Stimulated activated CD8-positive, alpha-beta memory T cell treated with anti-CD3 and anti-CD28 coated beads, Interleukin-2, amount 100 ng/mL, for 48 hours (primary cell): Measurements from ENCODE around the gene KIFBP.

ENCODE experiments used
- DNase-seq, 2 donors: peaks; one replicate each; pipeline ENCODE4 v3.0.0-alpha.2; 2020; ENCODE audit warnings: low read depth in 2 of 2

KIFBP gene

DNA sequence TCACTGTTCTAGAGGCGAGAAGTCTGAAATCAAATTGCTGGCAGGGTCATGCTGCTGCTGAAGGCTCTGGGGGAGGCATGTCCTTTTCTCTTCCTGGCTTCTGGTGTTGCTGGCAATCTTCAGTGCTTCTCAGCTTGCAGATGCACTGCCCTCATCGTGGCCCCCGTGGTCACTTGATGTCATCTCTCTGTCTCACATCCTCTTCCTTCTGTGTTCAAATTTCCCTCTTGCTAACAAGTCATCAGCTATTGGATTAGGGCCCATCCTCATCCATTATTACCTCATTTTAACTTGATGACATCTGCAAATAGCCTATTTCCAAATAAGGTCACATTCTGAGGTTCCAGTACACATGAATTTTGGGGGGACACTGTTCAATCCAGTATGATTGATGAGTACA is 62.7 kb downstream of the KIFBP start:
- no peak for DNase-seq

DNA sequence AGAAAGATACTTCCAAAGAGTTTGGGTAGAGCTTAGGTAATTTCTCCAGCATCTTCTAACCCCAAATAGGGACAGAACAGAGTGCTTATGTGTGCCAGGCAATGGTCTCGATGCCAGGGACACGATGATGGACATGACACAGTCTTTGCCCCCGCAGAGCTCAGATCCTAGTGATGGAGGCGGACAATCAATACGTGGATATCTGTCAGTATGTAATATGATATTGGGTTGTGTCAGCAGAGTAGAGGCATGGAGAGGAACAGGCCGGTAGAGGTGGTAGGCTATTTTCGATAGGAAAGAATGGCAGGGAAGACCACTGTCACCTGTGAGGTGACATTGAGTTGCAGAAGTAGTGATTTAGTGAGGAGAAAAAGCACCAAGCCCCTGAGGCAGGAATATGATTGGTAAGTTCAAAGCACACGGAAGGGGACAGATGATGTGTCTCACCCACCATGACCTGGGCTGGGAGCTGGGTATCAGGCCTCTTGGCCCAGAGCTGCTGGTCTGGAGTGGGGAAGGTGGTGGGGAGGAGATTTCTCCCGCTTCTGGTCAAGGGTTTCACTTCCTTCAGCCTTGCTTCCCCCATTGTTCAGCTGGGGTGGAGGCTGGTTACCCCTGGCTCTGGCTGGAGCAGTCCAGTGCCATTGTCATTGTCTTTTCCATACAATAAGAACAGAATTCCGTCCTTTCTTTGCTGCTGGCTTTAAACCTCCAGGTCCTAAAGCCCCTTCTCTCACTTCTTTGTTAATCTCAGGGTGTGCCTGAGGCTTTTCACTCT is 63.3 kb downstream of the KIFBP start:
- no peak for DNase-seq

- DNase-seq, result no peak
Measured at GRCh38 chr10:69052736-69053135, 64.1 kb downstream of the KIFBP start.

DNA sequence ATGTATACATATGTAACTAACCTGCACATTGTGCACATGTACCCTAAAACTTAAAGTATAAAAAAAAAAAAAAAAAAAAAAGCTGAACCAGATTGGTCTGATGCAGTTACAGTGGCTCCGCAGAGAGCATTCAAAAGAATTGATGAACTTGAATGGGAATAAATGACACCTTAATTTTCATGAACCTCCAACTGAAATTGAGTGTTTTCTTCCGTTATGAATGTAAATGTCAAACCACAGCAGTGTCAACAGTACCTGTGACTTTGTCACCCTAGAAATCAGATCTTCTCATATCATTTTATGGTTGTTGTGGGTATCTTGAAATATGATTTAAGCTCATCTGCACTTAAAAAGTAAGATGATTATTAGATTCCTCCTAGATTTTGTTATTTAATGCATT is 66.6 kb downstream of the KIFBP start:
- DNase-seq, result no peak

- DNase-seq, result no peak
Measured at GRCh38 chr10:69056129-69056528, 67.5 kb downstream of the KIFBP start.

GRCh38 chr10:69056536-69057260 is 68.1 kb downstream of the KIFBP start:
- no peak for DNase-seq

- no peak for DNase-seq
Measured at GRCh38 chr10:69057261-69057950, 68.8 kb downstream of the KIFBP start.

- no peak for DNase-seq
Measured at GRCh38 chr10:69057951-69058297, 69.3 kb downstream of the KIFBP start.

DNA sequence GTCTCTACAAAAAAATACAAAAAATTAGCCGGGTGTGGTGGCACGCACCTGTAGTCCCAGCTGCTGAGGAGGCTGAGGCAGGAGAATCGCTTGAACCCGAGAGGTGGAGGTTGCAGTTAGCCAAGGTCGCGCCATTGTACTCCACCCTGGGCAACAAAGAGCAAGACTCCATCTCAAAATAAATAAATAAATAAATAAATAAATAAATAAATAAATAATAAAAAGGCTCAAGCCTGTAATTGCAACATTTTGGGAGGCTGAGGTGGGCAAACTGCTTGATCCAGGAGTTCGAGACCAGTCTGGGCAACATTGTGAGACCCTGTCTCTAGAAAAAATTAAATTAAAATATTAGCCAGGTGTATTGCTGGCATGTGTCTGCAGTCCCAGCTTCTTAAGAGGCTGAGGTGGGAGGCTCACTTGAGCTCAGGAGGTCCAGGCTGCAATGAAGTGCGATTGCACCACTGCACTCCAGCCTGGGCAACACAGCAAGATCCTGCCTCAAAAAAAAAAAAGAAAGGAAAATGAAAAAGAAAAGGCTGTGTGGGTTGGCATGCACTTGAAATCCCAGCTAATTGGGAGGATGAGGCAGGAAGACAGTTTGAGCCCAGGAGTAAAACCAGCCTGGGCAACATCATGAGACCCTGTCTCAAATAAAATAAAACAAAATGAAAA is 71.7 kb downstream of the KIFBP start:
- DNase-seq, result no peak

DNA sequence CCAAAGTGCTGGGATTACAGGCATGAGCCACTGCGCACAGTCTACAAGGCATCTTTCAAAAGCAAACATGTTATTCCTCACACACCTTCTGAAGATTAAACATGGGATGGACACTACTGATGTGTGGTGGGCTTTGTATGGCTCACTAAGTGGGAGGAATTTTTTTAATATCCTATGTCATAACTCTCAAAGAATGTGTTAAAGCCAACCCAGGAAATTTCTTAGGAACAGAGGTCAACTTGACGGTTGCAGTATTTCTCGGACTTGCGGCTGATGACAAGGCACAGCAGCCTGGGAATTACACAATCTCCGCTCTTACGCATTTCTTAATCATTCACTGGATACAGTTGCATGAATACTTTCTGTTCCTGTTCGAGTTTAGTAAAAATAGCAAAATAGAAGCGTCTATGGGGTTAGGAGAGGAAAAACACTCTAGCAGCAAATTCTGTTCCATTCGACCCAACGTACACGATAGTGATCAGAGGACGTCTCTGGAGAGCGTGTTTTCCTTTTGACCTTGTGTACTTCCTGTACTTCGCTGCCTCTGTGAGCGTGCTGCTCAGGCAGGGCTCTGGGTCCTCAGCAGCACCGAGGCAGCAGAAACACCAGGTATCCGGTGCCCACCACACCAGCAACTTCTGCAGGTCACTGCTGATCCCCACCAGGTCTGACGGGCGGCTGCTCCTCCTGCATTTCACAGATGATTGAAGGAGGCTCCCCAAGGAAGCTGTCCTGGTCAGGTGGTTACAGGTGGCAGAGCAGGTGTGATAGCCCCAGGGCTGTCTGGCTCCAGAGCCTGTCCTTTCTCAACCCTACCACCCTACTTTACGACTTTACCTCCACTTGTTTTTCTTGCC is 72.9 kb downstream of the KIFBP start:
- no peak for DNase-seq

DNA sequence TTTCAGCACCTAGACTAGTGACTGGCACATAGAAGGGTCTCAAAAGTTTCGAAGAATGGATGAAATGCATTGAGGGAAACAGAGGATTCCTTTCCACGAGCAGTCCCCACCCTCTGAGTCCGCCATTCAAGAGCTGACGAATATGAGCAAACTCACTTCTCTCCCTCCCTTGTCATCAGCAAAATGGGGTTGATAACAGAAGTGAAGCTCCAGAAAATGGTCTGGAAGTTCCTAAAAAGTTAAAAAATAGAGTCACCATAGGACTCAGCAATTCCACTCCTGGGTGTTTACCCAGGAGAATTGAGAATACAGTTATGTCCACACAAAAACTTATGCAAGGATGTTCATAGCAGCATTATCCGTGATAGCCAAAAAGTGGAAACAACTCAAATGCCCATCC is 74.3 kb downstream of the KIFBP start:
- no peak for DNase-seq

DNA sequence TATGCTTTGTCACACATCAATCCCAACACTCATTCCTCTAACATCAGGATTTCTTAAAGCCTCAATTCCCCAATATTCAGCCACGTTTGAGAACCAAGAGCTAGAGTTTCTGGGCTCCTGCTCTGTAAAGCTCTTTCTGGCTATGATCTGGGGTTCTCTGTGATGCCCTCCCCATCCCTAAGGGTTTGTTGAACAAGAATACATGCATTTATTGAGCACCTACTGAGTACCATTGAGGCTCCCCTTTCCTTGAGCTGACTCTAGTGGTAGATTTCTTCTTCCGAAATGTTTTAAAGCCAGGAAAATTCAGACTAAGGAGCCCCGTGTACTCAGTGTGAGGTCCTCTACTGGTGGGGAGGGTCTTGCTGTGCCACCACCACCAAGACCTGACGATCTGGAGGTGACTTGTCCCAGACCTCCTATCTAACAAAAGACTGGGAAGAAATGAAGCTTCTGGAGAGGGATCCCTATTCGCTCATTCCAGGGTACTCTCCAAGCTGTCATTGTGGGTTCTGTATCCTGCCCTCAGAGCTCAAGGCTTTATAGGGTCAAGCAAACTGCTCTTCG is 76.2 kb downstream of the KIFBP start:
- no peak for DNase-seq

- peak; percentile 49 to 54 for DNase-seq
Measured at GRCh38 chr10:69065406-69066361, 77.1 kb downstream of the KIFBP start.
